ENCODE data around the gene BRIP1. TPM values are rescaled to one million over a fixed set of nuclear protein-coding genes. Genes with fewer than 3 reads are reported as not detected.

The BRIP1 gene
- total and polyA plus RNA-seq, 4 donors = 0.13 to 1.4 (median 0.44) TPM

GRCh38 chr17:61659437-61659836 lies 203.9 kb downstream of the BRIP1 start:
- no peak overlapping the region for H3K27ac ChIP-seq (ENCODE audit: low read depth in 1 of 2, low read length in 2 of 2)
- H3K27me3 ChIP-seq (ENCODE audit: control insufficient read depth in 1 of 2, insufficient read depth in 2 of 2, low read length in 1 of 2) = no peaks in the 10 kb centered on the region
- no peak for DNase-seq
- no peaks in the 10 kb centered on the region for H3K4me1 ChIP-seq (ENCODE audit: control insufficient read depth in 1 of 2, insufficient read depth in 2 of 2, low read length in 2 of 2)
- no peaks in the 10 kb centered on the region for H3K36me3 ChIP-seq (ENCODE audit: control insufficient read depth in 1 of 2, insufficient read depth in 2 of 2, low read length in 1 of 2)
- no peaks in the 10 kb centered on the region for H3K9me3 ChIP-seq (ENCODE audit: control insufficient read depth, low read length)
- intact Hi-C loops (cut with DNase I) = no loop called here
- WGBS, 2 donors = 30 to 35% methylated on average over 2 of the region's 2 CpGs
- no peak for ATAC-seq (ENCODE audit: low FRiP score)
- no peak overlapping the region for H3K4me3 ChIP-seq (ENCODE audit: low read length in 2 of 2)

GRCh38 chr17:61658183-61658582 lies 205.1 kb downstream of the BRIP1 start:
- Histone ChIP-seq H3K27me3 (ENCODE audit: control insufficient read depth in 1 of 2, insufficient read depth in 2 of 2, low read length in 1 of 2) (no peaks in the 10 kb centered on the region), H3K9me3 (ENCODE audit: control insufficient read depth, low read length) (peaks cover 2% of the 10 kb centered on the region), H3K4me1 (ENCODE audit: control insufficient read depth in 1 of 2, insufficient read depth in 2 of 2, low read length in 2 of 2) (no peaks in the 10 kb centered on the region), H3K27ac (ENCODE audit: low read depth in 1 of 2, low read length in 2 of 2) (no peak overlapping the region), H3K4me3 (ENCODE audit: low read length in 2 of 2) (no peak overlapping the region), H3K36me3 (ENCODE audit: control insufficient read depth in 1 of 2, insufficient read depth in 2 of 2, low read length in 1 of 2) (no peaks in the 10 kb centered on the region)
- DNase-seq (no peak), ATAC-seq (ENCODE audit: low FRiP score) (no peak)
- 77% methylated on average over 2 of the region's 2 CpGs for WGBS, 2 donors
- intact Hi-C loops (cut with DNase I) = no loop called here

GRCh38 chr17:61657338-61657737 lies 206.0 kb downstream of the BRIP1 start:
- intact Hi-C loops (cut with DNase I) = no loop called here
- Histone ChIP-seq H3K27ac (ENCODE audit: low read depth in 1 of 2, low read length in 2 of 2) (no peak overlapping the region), H3K4me1 (ENCODE audit: control insufficient read depth in 1 of 2, insufficient read depth in 2 of 2, low read length in 2 of 2) (no peaks in the 10 kb centered on the region), H3K27me3 (ENCODE audit: control insufficient read depth in 1 of 2, insufficient read depth in 2 of 2, low read length in 1 of 2) (peaks cover 0 to 1% of the 10 kb centered on the region in 2 donors), H3K4me3 (ENCODE audit: low read length in 2 of 2) (no peak overlapping the region), H3K36me3 (ENCODE audit: control insufficient read depth in 1 of 2, insufficient read depth in 2 of 2, low read length in 1 of 2) (no peaks in the 10 kb centered on the region), H3K9me3 (ENCODE audit: control insufficient read depth, low read length) (peaks cover 2% of the 10 kb centered on the region)
- ATAC-seq (ENCODE audit: low FRiP score) (no peak), DNase-seq (no peak)

GRCh38 chr17:61656721-61657217 lies 206.6 kb downstream of the BRIP1 start:
- no peak overlapping the region for H3K27ac ChIP-seq (ENCODE audit: low read depth in 1 of 2, low read length in 2 of 2)
- H3K36me3 ChIP-seq (ENCODE audit: control insufficient read depth in 1 of 2, insufficient read depth in 2 of 2, low read length in 1 of 2) = no peaks in the 10 kb centered on the region
- 87 to 96% methylated on average over 1 of the region's 1 CpG for WGBS, 2 donors
- intact Hi-C loops (cut with DNase I) = no loop called here
- H3K9me3 ChIP-seq (ENCODE audit: control insufficient read depth, low read length) = peaks cover 2% of the 10 kb centered on the region
- H3K4me1 ChIP-seq (ENCODE audit: control insufficient read depth in 1 of 2, insufficient read depth in 2 of 2, low read length in 2 of 2) = no peaks in the 10 kb centered on the region
- ATAC-seq (ENCODE audit: low FRiP score) = no peak
- H3K27me3 ChIP-seq (ENCODE audit: control insufficient read depth in 1 of 2, insufficient read depth in 2 of 2, low read length in 1 of 2) = peaks cover 0 to 1% of the 10 kb centered on the region in 2 donors
- DNase-seq = no peak
- no peak overlapping the region for H3K4me3 ChIP-seq (ENCODE audit: low read length in 2 of 2)

GRCh38 chr17:61650749-61651148 lies 212.6 kb downstream of the BRIP1 start:
- Histone ChIP-seq H3K4me1 (ENCODE audit: control insufficient read depth in 1 of 2, insufficient read depth in 2 of 2, low read length in 2 of 2) (no peaks in the 10 kb centered on the region), H3K36me3 (ENCODE audit: control insufficient read depth in 1 of 2, insufficient read depth in 2 of 2, low read length in 1 of 2) (no peaks in the 10 kb centered on the region), H3K27me3 (ENCODE audit: control insufficient read depth in 1 of 2, insufficient read depth in 2 of 2, low read length in 1 of 2) (peaks cover 0 to 1% of the 10 kb centered on the region in 2 donors), H3K27ac (ENCODE audit: low read depth in 1 of 2, low read length in 2 of 2) (no peak overlapping the region), H3K4me3 (ENCODE audit: low read length in 2 of 2) (no peak overlapping the region), H3K9me3 (ENCODE audit: control insufficient read depth, low read length) (peaks cover 2% of the 10 kb centered on the region)
- 89 to 91% methylated on average over 2 of the region's 2 CpGs for WGBS, 2 donors
- DNase-seq (no peak), ATAC-seq (ENCODE audit: low FRiP score) (no peak)
- intact Hi-C loops (cut with DNase I) = no loop called here

GRCh38 chr17:61648587-61648986 lies 214.7 kb downstream of the BRIP1 start:
- DNase-seq = no peak
- H3K4me1 ChIP-seq (ENCODE audit: control insufficient read depth in 1 of 2, insufficient read depth in 2 of 2, low read length in 2 of 2) = no peaks in the 10 kb centered on the region
- 62 to 66% methylated on average over 1 of the region's 1 CpG for WGBS, 2 donors
- intact Hi-C loops (cut with DNase I) = no loop called here
- H3K27ac ChIP-seq (ENCODE audit: low read depth in 1 of 2, low read length in 2 of 2) = no peak overlapping the region
- no peak overlapping the region for H3K4me3 ChIP-seq (ENCODE audit: low read length in 2 of 2)
- peaks cover 1% of the 10 kb centered on the region for H3K9me3 ChIP-seq (ENCODE audit: control insufficient read depth, low read length)
- ATAC-seq (ENCODE audit: low FRiP score) = no peak
- H3K36me3 ChIP-seq (ENCODE audit: control insufficient read depth in 1 of 2, insufficient read depth in 2 of 2, low read length in 1 of 2) = no peaks in the 10 kb centered on the region
- peaks cover 0 to 1% of the 10 kb centered on the region in 2 donors for H3K27me3 ChIP-seq (ENCODE audit: control insufficient read depth in 1 of 2, insufficient read depth in 2 of 2, low read length in 1 of 2)

GRCh38 chr17:61647047-61647446 lies 216.3 kb downstream of the BRIP1 start:
- Histone ChIP-seq H3K9me3 (ENCODE audit: control insufficient read depth, low read length) (no peaks in the 10 kb centered on the region), H3K4me3 (ENCODE audit: low read length in 2 of 2) (no peak overlapping the region), H3K36me3 (ENCODE audit: control insufficient read depth in 1 of 2, insufficient read depth in 2 of 2, low read length in 1 of 2) (no peaks in the 10 kb centered on the region), H3K4me1 (ENCODE audit: control insufficient read depth in 1 of 2, insufficient read depth in 2 of 2, low read length in 2 of 2) (no peaks in the 10 kb centered on the region), H3K27ac (ENCODE audit: low read depth in 1 of 2, low read length in 2 of 2) (no peak overlapping the region), H3K27me3 (ENCODE audit: control insufficient read depth in 1 of 2, insufficient read depth in 2 of 2, low read length in 1 of 2) (no peaks in the 10 kb centered on the region)
- ATAC-seq (ENCODE audit: low FRiP score) (no peak), DNase-seq (no peak)
- WGBS, 2 donors = 38% methylated on average over 2 of the region's 2 CpGs
- intact Hi-C loops (cut with DNase I) = no loop called here

GRCh38 chr17:61646482-61646881 lies 216.8 kb downstream of the BRIP1 start:
- Histone ChIP-seq H3K36me3 (ENCODE audit: control insufficient read depth in 1 of 2, insufficient read depth in 2 of 2, low read length in 1 of 2) (no peaks in the 10 kb centered on the region), H3K27ac (ENCODE audit: low read depth in 1 of 2, low read length in 2 of 2) (no peak overlapping the region), H3K4me3 (ENCODE audit: low read length in 2 of 2) (no peak overlapping the region), H3K27me3 (ENCODE audit: control insufficient read depth in 1 of 2, insufficient read depth in 2 of 2, low read length in 1 of 2) (no peaks in the 10 kb centered on the region), H3K4me1 (ENCODE audit: control insufficient read depth in 1 of 2, insufficient read depth in 2 of 2, low read length in 2 of 2) (no peaks in the 10 kb centered on the region), H3K9me3 (ENCODE audit: control insufficient read depth, low read length) (no peaks in the 10 kb centered on the region)
- ATAC-seq (ENCODE audit: low FRiP score) (no peak), DNase-seq (no peak)
- intact Hi-C loops (cut with DNase I) = no loop called here

GRCh38 chr17:61645920-61646319 lies 217.4 kb downstream of the BRIP1 start:
- no peak for ATAC-seq (ENCODE audit: low FRiP score)
- Histone ChIP-seq H3K36me3 (ENCODE audit: control insufficient read depth in 1 of 2, insufficient read depth in 2 of 2, low read length in 1 of 2) (no peaks in the 10 kb centered on the region), H3K9me3 (ENCODE audit: control insufficient read depth, low read length) (no peaks in the 10 kb centered on the region)

More at GRCh38 chr17:61645920-61646319, 217.4 kb downstream of the BRIP1 start:
- H3K4me1 ChIP-seq (ENCODE audit: control insufficient read depth in 1 of 2, insufficient read depth in 2 of 2, low read length in 2 of 2) = no peaks in the 10 kb centered on the region
- no peak overlapping the region for H3K27ac ChIP-seq (ENCODE audit: low read depth in 1 of 2, low read length in 2 of 2)
- 79 to 80% methylated on average over 3 of the region's 3 CpGs for WGBS, 2 donors
- no peak for DNase-seq
- intact Hi-C loops (cut with DNase I) = no loop called here
- H3K4me3 ChIP-seq (ENCODE audit: low read length in 2 of 2) = no peak overlapping the region
- H3K27me3 ChIP-seq (ENCODE audit: control insufficient read depth in 1 of 2, insufficient read depth in 2 of 2, low read length in 1 of 2) = no peaks in the 10 kb centered on the region

Measured in aorta (tissue), 5 donors.